GM12872 (cell line): ENCODE data around the gene TNFAIP6.
A peak's percentile ranks its signal among the peaks of the same experiment; 100 is the strongest.

Experiments used
- CTCF ChIP-seq: IDR thresholded peaks from 3 replicates; pipeline ENCODE4 v1.5.1; 2011; ENCODE audit warnings: low read depth, mild to moderate bottlenecking, low read length, moderate library complexity; ENCODE audit not compliant: insufficient read depth

The TNFAIP6 gene

GRCh38 chr2:151408788-151409600 is 51.6 kb downstream of the TNFAIP6 start:
- TF ChIP-seq CTCF, result no peak

GRCh38 chr2:151409601-151410484 is 52.5 kb downstream of the TNFAIP6 start, which contains the start of gene RIF1:
TSS of gene RIF1 (plus strand) at chr2:151409902. CDS start at chr2:151410424, 522 bp downstream.
- TF ChIP-seq CTCF, result peak; percentile 74

- no peak for TF ChIP-seq CTCF
These were observed 53.1 kb downstream of the TNFAIP6 start for GRCh38 chr2:151410485-151410834.

- no peak for TF ChIP-seq CTCF
These were observed 60.3 kb downstream of the TNFAIP6 start for GRCh38 chr2:151417650-151418049.

GRCh38 chr2:151422917-151423439 is 65.6 kb downstream of the TNFAIP6 start:
- no peak for TF ChIP-seq CTCF

GRCh38 chr2:151423760-151424159 is 66.4 kb downstream of the TNFAIP6 start:
- no peak for TF ChIP-seq CTCF
